T47D (cell line): ENCODE results near the gene IRF9.

Source experiments
- DNase-seq, 2 experiments: peaks; one replicate each; pipeline versions ENCODE4 v3.0.0 to v3.0.0-alpha.2; 2011 to 2012; ENCODE audit warnings: low read depth in 1 of 2, low spot score in 1 of 2
- JUND ChIP-seq: IDR thresholded peaks from 2 replicates; pipeline ENCODE4 v1.6.1; 2012; ENCODE audit warnings: low read depth
- in situ Hi-C: cut with HindIII; loops from 2 replicates; pipeline ENCODE4 v1.10.0; 2016; ENCODE audit warnings: low sequenced_read_pairs, low pct_unique_long_range_greater_than_20kb

IRF9 gene

GRCh38 chr14:24160850-24161804 lies at the start of gene IRF9:
Gene IRF9, plus strand, starts transcription at chr14:24161265. Its CDS starts 880 bp downstream, at chr14:24162145.
- TF ChIP-seq JUND: no peak
- in situ Hi-C loops: no loop called here
- DNase-seq: peak; percentile 84 to 90

GRCh38 chr14:24113379-24113800 lies 47.7 kb upstream of the IRF9 start:
- TF ChIP-seq JUND: no peak
- no peak for DNase-seq
- in situ Hi-C loops: no loop called here

- in situ Hi-C loops: no loop called here
- peak; percentile 16 to 88 for DNase-seq
- TF ChIP-seq JUND: no peak
Measured at GRCh38 chr14:24113801-24114531, 47.1 kb upstream of the IRF9 start.

GRCh38 chr14:24114532-24115421 lies 46.3 kb upstream of the IRF9 start, which contains the start of the genes DCAF11 and NRL:
Gene DCAF11, plus strand, starts transcription at chr14:24114777. Its CDS starts 818 bp downstream, at chr14:24115595.
Gene NRL, minus strand, starts transcription at chr14:24114949. Its CDS starts 32,101 bp downstream, at chr14:24082848.
- in situ Hi-C loops: no loop called here
- peak; percentile 80 to 99 for DNase-seq
- TF ChIP-seq JUND: no peak

- TF ChIP-seq JUND: no peak
- in situ Hi-C loops: no loop called here
- DNase-seq: no peak
Measured at GRCh38 chr14:24115422-24116127, 45.5 kb upstream of the IRF9 start.

GRCh38 chr14:24116128-24116814 lies 44.8 kb upstream of the IRF9 start:
- in situ Hi-C loops: no loop called here
- TF ChIP-seq JUND: no peak
- no peak for DNase-seq

- no peak for TF ChIP-seq JUND
- DNase-seq: no peak
- in situ Hi-C loops: no loop called here
Measured at GRCh38 chr14:24117179-24117578, 43.9 kb upstream of the IRF9 start.

GRCh38 chr14:24119691-24120090 lies 41.4 kb upstream of the IRF9 start:
- TF ChIP-seq JUND: no peak
- in situ Hi-C loops: no loop called here
- DNase-seq: no peak

- DNase-seq: no peak
- in situ Hi-C loops: no loop called here
- no peak for TF ChIP-seq JUND
Measured at GRCh38 chr14:24121210-24121609, 39.9 kb upstream of the IRF9 start.

- DNase-seq: no peak
- in situ Hi-C loops: no loop called here
- TF ChIP-seq JUND: no peak
Measured at GRCh38 chr14:24122416-24122815, 38.6 kb upstream of the IRF9 start.

GRCh38 chr14:24122898-24123297 lies 38.2 kb upstream of the IRF9 start:
- no peak for DNase-seq
- TF ChIP-seq JUND: no peak
- in situ Hi-C loops: no loop called here
